ENCODE measurements around the gene UPP2.

UPP2 gene

DNA sequence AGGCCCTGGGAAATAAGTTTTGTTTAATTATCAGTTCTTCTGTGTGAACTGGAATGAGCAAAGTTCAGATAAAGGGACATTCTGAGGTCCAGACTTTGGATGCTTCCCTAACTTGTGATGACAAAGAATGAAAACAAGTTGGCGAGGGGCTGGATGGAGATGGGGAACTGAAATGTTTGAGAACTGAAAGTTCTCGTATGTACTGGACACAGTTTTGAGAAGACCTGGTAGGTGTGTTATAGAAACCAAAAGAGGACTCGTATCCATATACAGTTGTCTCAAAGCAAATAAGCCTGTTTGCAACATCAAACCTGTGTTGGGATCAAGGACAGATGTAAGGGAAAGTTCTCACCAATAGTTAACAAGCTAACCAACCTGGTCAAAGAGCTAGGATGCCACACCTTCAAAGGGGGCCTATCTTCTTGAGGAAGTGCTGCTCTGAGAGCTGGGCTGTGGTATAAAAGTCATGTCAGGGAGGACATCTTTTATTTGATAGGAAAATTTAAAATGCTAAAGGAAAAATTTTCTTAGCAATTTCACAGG lies at the start of gene UPP2:
UPP2 (plus strand) TSS at position 493 of the 543 bp plus-strand sequence. CDS start 188 bp downstream, outside the sequence.
- TF ChIP-seq, protein P1, sequence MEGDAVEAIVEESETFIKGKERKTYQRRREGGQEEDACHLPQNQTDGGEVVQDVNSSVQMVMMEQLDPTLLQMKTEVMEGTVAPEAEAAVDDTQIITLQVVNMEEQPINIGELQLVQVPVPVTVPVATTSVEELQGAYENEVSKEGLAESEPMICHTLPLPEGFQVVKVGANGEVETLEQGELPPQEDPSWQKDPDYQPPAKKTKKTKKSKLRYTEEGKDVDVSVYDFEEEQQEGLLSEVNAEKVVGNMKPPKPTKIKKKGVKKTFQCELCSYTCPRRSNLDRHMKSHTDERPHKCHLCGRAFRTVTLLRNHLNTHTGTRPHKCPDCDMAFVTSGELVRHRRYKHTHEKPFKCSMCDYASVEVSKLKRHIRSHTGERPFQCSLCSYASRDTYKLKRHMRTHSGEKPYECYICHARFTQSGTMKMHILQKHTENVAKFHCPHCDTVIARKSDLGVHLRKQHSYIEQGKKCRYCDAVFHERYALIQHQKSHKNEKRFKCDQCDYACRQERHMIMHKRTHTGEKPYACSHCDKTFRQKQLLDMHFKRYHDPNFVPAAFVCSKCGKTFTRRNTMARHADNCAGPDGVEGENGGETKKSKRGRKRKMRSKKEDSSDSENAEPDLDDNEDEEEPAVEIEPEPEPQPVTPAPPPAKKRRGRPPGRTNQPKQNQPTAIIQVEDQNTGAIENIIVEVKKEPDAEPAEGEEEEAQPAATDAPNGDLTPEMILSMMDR (IDR thresholded peaks at IDR 0.05; ENCODE audit: low read depth, low read length) = no peak
- no peak for DNase-seq (ENCODE audit: low read depth, low spot score)
- in situ Hi-C loops (cut with HindIII; ENCODE audit: low sequenced_read_pairs) = no loop called here
- no peak within 1 kb of the TSS for H3K4me3 ChIP-seq (ENCODE audit: low read depth, low read length)

DNA sequence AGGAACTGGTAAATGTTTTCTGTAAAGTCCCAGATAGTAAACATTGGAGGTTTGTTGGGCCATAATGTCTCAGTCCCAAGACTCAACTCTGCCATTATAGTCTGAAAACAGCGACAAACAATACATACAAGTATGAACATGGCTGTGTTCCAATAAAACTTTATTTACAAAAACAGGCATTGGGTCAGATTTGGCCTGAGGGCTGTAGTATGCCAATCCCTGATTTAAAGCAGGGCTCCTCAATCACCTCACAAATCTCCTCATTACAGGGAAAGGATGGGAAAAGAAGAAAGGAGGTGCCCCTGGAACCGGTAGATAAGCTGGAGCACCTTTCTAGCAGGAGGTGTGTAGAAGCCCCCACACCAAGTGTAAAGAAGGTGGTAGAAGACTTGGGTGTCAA lies 48.9 kb upstream of the UPP2 start:
- H3K4me3 ChIP-seq (ENCODE audit: low read depth, low read length) = no peak overlapping the region
- TF ChIP-seq, protein P1 (IDR thresholded peaks at IDR 0.05; ENCODE audit: low read depth, low read length) = no peak
- in situ Hi-C loops (cut with HindIII; ENCODE audit: low sequenced_read_pairs) = no loop called here
- no peak for DNase-seq (ENCODE audit: low read depth, low spot score)

DNA sequence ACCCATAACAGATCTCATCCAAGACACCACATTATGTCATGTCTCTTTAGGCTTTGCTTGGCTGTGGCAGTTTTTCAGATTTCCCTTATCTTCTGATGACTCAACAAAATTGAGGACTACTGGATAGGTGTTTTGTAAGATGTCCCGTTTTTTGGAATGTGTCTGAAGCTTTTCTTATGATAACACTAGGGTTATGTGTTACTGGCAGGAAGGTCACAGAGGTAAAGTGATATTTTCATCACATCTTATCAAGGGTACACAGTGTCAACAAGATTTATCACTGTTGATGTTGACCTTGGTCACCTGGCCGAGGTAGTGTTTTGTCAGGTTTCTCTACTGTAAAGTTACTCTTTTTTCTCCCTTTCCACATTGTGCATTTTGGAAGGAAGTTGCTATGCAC lies 44.8 kb upstream of the UPP2 start:
- TF ChIP-seq, protein P1 (IDR thresholded peaks at IDR 0.05; ENCODE audit: low read depth, low read length) = no peak
- in situ Hi-C loops (cut with HindIII; ENCODE audit: low sequenced_read_pairs) = no loop called here
- DNase-seq (ENCODE audit: low read depth, low spot score) = no peak
- H3K4me3 ChIP-seq (ENCODE audit: low read depth, low read length) = no peak overlapping the region

DNA sequence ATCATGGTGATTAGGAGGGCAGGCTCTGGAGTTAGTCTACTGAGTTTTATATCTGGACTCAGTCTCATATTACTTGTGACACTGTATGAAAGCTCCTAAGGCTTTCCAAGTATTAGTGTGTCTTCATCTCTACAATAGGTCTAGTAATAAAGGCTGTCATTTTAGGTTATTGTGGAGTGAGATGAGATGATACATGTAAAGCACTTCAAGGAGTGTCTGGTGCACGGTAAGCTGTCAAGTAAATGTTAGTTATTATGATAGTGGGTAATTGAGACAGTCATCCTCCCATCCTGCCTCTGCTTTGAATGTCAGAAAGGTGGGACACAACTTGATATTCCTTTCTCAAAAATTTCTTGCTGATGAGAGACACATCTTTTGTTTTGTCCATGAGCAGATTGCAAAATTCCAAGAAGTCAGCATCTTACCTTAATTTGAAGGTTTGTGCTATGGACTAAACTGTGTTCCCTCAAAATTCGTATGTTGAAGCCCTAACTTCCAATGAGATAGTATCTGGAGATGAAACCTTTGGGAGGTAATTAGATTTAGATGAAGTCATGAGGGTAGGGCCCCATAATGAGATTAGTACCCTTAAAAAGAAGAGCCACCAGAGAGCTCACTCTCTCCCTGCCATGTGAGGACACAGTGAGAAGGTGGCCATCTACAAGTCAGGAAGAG lies 41.4 kb upstream of the UPP2 start:
- in situ Hi-C loops (cut with HindIII; ENCODE audit: low sequenced_read_pairs) = no loop called here
- H3K4me3 ChIP-seq (ENCODE audit: low read depth, low read length) = no peak overlapping the region
- TF ChIP-seq, protein P1 (IDR thresholded peaks at IDR 0.05; ENCODE audit: low read depth, low read length) = no peak
- DNase-seq (ENCODE audit: low read depth, low spot score) = no peak

DNA sequence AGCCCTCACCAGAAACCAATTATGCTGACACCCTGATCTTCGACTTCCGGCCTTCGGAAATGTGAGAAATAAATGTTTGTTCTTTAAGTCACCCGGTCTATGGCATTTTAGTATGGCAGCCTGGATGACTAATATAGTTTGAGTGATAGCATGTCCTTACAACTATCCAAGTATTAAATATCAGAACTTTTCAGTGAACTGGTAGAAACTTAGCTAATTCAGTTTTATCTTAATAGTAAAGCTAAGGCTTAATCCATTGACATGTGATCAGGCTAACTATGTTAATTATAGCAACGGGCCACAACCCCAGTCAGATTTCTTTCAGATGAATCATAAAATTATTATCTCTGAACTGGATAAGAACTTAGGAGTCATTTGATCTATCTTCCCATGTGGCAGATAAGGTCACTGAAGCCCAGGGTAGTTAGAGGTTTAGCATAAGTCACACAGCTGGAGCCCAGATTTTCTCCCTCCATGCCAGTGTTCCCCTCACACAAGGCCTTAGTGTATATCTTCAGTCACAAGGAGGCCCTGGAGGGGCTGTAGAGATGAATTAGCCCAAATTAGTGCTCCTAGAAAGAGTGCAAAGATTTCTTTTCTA lies 40.7 kb upstream of the UPP2 start:
- H3K4me3 ChIP-seq (ENCODE audit: low read depth, low read length) = no peak overlapping the region
- TF ChIP-seq, protein P1 (IDR thresholded peaks at IDR 0.05; ENCODE audit: low read depth, low read length) = no peak
- DNase-seq (ENCODE audit: low read depth, low spot score) = peak; percentile 21
- in situ Hi-C loops (cut with HindIII; ENCODE audit: low sequenced_read_pairs) = no loop called here

DNA sequence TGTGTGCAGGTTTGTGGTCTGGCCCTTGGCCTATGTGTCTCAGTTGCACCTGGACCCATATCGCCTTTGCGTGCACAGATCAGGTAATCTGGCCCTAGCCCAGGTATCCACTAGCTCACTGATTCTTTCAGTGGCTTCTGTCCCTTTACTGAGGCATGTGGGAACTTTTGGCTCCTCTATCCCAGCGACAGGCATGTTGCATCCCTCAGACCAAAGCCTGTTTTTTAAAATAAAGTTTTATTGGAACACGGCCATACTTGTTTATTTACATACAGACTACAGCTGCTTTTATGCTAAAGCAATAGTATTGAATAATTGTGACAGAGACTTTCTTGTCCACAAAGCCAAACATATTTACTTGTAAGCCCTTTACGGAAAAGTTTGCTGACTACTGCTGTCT lies 39.9 kb upstream of the UPP2 start:
- TF ChIP-seq, protein P1 (IDR thresholded peaks at IDR 0.05; ENCODE audit: low read depth, low read length) = no peak
- H3K4me3 ChIP-seq (ENCODE audit: low read depth, low read length) = no peak overlapping the region
- in situ Hi-C loops (cut with HindIII; ENCODE audit: low sequenced_read_pairs) = no loop called here

More for the DNA sequence above, 39.9 kb upstream of the UPP2 start:
- DNase-seq (ENCODE audit: low read depth, low spot score) = no peak

Measured in astrocyte of the spinal cord (primary cell).